Testis (tissue), 2 donors: ENCODE results near the gene RNF180.

Source experiments
- POLR2A ChIP-seq: fragments of 450-650 bp; IDR thresholded peaks from one replicate; pipeline ENCODE4 v1.6.1; 2017; ENCODE audit warnings: antibody characterized with exemption, mild to moderate bottlenecking, moderate library complexity
- TF ChIP-seq, protein P1 (sequence below), 3 experiments: fragments of 450-650 bp in 2 of 3; fragments of 200-600 bp in 1 of 3; sonication (generic) in 1 of 3; IDR thresholded peaks; one replicate each; pipeline ENCODE4 v1.5.1; 2016 to 2019; ENCODE audit warnings: antibody characterized with exemption in 3 of 3, mild to moderate bottlenecking in 2 of 3, moderate library complexity in 1 of 3

DNA sequence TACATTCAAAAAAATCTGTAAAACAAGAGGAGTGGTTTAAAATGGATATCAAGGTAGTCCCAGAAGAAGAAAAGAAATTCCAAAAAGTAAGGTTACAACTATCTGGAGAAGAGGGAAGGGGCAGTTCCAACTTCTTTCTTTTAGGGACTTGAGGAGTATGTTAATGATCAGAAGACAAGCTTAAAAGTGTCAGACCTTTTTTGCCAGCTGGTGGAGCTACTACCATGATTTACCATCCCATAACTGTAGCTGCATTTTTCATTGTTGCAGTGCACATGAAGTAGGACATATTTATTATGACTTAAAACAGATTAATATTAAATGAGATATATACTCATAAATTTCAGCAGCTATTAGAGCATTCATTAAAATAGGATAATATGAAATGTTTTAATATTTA is 181.7 kb downstream of the RNF180 start:
- no peak for TF ChIP-seq POLR2A
- TF ChIP-seq, protein P1, sequence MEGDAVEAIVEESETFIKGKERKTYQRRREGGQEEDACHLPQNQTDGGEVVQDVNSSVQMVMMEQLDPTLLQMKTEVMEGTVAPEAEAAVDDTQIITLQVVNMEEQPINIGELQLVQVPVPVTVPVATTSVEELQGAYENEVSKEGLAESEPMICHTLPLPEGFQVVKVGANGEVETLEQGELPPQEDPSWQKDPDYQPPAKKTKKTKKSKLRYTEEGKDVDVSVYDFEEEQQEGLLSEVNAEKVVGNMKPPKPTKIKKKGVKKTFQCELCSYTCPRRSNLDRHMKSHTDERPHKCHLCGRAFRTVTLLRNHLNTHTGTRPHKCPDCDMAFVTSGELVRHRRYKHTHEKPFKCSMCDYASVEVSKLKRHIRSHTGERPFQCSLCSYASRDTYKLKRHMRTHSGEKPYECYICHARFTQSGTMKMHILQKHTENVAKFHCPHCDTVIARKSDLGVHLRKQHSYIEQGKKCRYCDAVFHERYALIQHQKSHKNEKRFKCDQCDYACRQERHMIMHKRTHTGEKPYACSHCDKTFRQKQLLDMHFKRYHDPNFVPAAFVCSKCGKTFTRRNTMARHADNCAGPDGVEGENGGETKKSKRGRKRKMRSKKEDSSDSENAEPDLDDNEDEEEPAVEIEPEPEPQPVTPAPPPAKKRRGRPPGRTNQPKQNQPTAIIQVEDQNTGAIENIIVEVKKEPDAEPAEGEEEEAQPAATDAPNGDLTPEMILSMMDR (IDR thresholded peaks at IDR 0.05), result no peak
